Tibial nerve (tissue), 4 donors: ENCODE data around the gene SCYL2. TPM values are rescaled to one million over a fixed set of nuclear protein-coding genes. Genes with fewer than 3 reads are reported as not detected.

Source experiments
- DNase-seq, 2 donors: peaks; one replicate each; pipeline ENCODE4 v3.0.0-alpha.2; 2019; ENCODE audit warnings: low spot score in 2 of 2
- H3K27ac ChIP-seq, 4 donors: fragments of 200-600 bp; sonication (generic) in 3 of 4; one replicate each; pipeline ENCODE4 v1.5.1; 2017 to 2019; ENCODE audit warnings: mild to moderate bottlenecking in 1 of 4
- H3K27me3 ChIP-seq, 2 donors: fragments of 200-600 bp; sonication (generic) in 1 of 2; one replicate each; pipeline versions ENCODE4 v1.5.1 to v1.6.0; 2017 to 2019
- H3K36me3 ChIP-seq, 3 donors: fragments of 200-600 bp; sonication (generic); one replicate each; pipeline ENCODE4 v1.5.1; 2018 to 2019
- H3K4me1 ChIP-seq, 4 donors: fragments of 200-600 bp; sonication (generic) in 3 of 4; one replicate each; pipeline ENCODE4 v1.5.1; 2017 to 2019
- H3K4me3 ChIP-seq, 4 donors: fragments of 200-600 bp; sonication (generic) in 3 of 4; one replicate each; pipeline ENCODE4 v1.5.1; 2017 to 2019; ENCODE audit warnings: mild to moderate bottlenecking in 1 of 4, moderate library complexity in 1 of 4
- H3K9me3 ChIP-seq, 4 donors: fragments of 200-600 bp; sonication (generic) in 3 of 4; one replicate each; pipeline ENCODE4 v1.5.1; 2017 to 2019
- EP300 ChIP-seq, 2 donors: sonication (generic); formaldehyde crosslinking; IDR thresholded peaks; one replicate each; pipeline ENCODE4 v1.6.1; 2017; ENCODE audit warnings: antibody characterized with exemption in 2 of 2, mild to moderate bottlenecking in 1 of 2
- POLR2A ChIP-seq, 2 donors: fragments of 450-650 bp; IDR thresholded peaks; one replicate each; pipeline ENCODE4 v1.6.1; 2017; ENCODE audit warnings: antibody characterized with exemption in 2 of 2, mild to moderate bottlenecking in 2 of 2, moderate library complexity in 2 of 2
- WGBS, 2 donors: methylation state at CpG; one replicate each; pipeline ENCODE4 v1.1.5; 2018; 5-methylcytosine and 5-hydroxymethylcytosine counted together
- total RNA-seq, 4 donors: library from RNA; depleted of rRNA; stranded (reverse); fragments of >200 nt; gene quantifications; one replicate each; pipeline ENCODE4 v1.1.0, GENCODE V29; 2016
- TF ChIP-seq, protein P1 (sequence below), 5 experiments: fragments of 200-600 bp in 3 of 5; fragments of 450-650 bp in 2 of 5; sonication (generic) in 3 of 5; IDR thresholded peaks; one replicate each; pipeline ENCODE4 v1.5.1; 2016 to 2019; ENCODE audit warnings: antibody characterized with exemption in 5 of 5, mild to moderate bottlenecking in 3 of 5, moderate library complexity in 2 of 5

Gene SCYL2
- total RNA-seq, 4 donors from 2014 or later: 37.5 to 70.1 (median 54.6) TPM

DNA sequence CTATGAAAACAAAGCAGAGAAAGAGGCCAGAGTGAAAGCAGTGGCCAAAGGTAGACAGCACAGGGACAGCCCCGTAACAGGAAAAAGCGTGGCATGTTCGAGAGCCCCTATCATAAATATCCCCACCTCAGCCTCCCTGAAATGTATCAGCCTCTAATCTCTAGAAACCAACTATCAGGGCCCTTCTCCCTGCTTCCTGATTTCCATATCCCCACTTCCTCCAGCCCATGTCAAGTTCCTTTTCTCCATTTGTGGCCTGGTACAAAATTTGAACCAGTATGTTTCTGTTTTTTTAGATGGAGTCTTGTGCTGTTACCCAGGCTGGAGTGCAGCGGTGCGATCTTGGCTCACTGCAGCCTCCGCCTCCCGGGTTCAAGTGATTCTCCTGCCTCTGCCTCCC is 17.0 kb upstream of the SCYL2 start:
- no peak for DNase-seq

DNA sequence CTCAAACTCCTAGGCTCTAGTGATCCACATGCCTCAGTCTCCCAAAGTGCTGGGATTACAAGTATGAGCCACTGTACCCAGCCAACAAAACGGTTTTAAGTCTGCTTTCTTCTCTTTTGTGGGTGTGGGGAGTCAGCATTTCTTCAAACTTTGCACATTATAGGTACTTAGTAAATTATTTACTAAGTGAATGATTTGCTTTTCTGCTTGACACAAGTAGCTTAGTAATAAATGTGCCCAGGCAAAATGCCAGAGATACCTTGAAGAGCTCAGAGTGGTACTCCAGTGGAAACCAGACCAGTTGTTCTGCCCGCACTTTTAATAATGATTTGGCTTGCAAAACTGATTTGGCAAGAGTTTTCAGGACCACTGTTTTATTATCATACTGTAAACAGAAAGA is 15.1 kb upstream of the SCYL2 start:
- H3K27me3 ChIP-seq: no peaks in the 10 kb centered on the region
- no peak overlapping the region for H3K27ac ChIP-seq
- no peak for DNase-seq
- H3K36me3 ChIP-seq: no peaks in the 10 kb centered on the region
- no peak for TF ChIP-seq EP300 (IDR thresholded peaks at IDR 0.05)
- TF ChIP-seq, protein P1, sequence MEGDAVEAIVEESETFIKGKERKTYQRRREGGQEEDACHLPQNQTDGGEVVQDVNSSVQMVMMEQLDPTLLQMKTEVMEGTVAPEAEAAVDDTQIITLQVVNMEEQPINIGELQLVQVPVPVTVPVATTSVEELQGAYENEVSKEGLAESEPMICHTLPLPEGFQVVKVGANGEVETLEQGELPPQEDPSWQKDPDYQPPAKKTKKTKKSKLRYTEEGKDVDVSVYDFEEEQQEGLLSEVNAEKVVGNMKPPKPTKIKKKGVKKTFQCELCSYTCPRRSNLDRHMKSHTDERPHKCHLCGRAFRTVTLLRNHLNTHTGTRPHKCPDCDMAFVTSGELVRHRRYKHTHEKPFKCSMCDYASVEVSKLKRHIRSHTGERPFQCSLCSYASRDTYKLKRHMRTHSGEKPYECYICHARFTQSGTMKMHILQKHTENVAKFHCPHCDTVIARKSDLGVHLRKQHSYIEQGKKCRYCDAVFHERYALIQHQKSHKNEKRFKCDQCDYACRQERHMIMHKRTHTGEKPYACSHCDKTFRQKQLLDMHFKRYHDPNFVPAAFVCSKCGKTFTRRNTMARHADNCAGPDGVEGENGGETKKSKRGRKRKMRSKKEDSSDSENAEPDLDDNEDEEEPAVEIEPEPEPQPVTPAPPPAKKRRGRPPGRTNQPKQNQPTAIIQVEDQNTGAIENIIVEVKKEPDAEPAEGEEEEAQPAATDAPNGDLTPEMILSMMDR (IDR thresholded peaks at IDR 0.05): no peak
- TF ChIP-seq POLR2A (IDR thresholded peaks at IDR 0.05): no peak
- H3K4me1 ChIP-seq: no peaks in the 10 kb centered on the region
- no peak overlapping the region for H3K4me3 ChIP-seq
- no peaks in the 10 kb centered on the region for H3K9me3 ChIP-seq
- 78 to 91% methylated on average over 2 of the region's 2 CpGs for WGBS, 2 donors

More for the DNA sequence above, 17.0 kb upstream of the SCYL2 start:
- Histone ChIP-seq H3K36me3 (no peaks in the 10 kb centered on the region), H3K9me3 (no peaks in the 10 kb centered on the region), H3K27ac (no peak overlapping the region), H3K4me1 (no peaks in the 10 kb centered on the region), H3K27me3 (no peaks in the 10 kb centered on the region), H3K4me3 (no peak overlapping the region)
- no peak for TF ChIP-seq POLR2A (IDR thresholded peaks at IDR 0.05)
- TF ChIP-seq, protein P1 (IDR thresholded peaks at IDR 0.05): no peak
- TF ChIP-seq EP300 (IDR thresholded peaks at IDR 0.05): no peak
- WGBS, 2 donors: 92 to 93% methylated on average over 7 of the region's 7 CpGs

DNA sequence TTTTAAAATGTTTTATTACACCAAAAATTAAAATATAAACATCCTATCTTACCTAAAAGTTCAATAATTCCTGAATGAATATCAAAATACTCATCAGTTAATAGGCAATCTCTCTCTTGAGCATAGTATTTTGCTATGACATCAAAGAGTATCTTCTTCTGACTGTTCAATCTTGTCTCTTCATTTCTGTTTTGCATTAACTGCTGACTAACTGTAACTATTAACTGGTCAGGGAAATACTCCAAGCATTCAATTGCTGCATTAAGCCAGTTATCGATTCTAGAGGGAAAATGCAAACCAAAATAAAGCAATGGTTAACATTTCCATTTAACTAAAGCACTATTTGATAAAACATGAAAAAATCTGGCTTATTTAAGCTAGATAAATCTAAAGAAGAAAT is 13.5 kb upstream of the SCYL2 start:
- no peak for DNase-seq
- H3K27ac ChIP-seq: no peak overlapping the region
- no peaks in the 10 kb centered on the region for H3K27me3 ChIP-seq
- WGBS, 2 donors: 96 to 97% methylated on average over 1 of the region's 1 CpG
- H3K4me1 ChIP-seq: no peaks in the 10 kb centered on the region
- no peaks in the 10 kb centered on the region for H3K9me3 ChIP-seq
- TF ChIP-seq, protein P1 (IDR thresholded peaks at IDR 0.05): no peak
- H3K4me3 ChIP-seq: no peak overlapping the region
- H3K36me3 ChIP-seq: no peaks in the 10 kb centered on the region

DNA sequence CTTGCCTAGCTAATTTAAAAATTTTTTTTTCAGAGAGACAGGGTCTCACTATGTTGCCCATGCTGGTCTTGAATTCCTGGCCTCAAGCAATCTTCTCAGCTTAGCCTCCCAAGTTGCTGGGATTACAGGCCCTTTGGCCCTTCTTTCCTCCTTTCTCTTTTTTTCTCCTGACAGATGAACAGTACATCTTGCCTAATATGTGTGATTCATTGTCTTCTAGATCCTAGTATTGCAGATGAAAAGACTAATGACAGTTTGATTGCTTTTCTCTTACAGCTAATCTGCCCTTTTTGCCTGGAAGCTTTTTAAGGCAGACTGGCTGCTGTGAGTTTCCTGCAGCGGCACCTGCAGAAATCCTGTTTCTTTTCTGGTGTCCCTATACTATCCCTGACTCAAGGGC is 12.1 kb upstream of the SCYL2 start:
- 83 to 85% methylated on average over 1 of the region's 1 CpG for WGBS, 2 donors
- Histone ChIP-seq H3K4me3 (no peak overlapping the region), H3K27me3 (no peaks in the 10 kb centered on the region), H3K9me3 (no peaks in the 10 kb centered on the region), H3K36me3 (no peaks in the 10 kb centered on the region), H3K27ac (no peak overlapping the region), H3K4me1 (no peaks in the 10 kb centered on the region)
- TF ChIP-seq, protein P1 (IDR thresholded peaks at IDR 0.05): no peak
- TF ChIP-seq POLR2A (IDR thresholded peaks at IDR 0.05): no peak
- no peak for TF ChIP-seq EP300 (IDR thresholded peaks at IDR 0.05)
- no peak for DNase-seq

DNA sequence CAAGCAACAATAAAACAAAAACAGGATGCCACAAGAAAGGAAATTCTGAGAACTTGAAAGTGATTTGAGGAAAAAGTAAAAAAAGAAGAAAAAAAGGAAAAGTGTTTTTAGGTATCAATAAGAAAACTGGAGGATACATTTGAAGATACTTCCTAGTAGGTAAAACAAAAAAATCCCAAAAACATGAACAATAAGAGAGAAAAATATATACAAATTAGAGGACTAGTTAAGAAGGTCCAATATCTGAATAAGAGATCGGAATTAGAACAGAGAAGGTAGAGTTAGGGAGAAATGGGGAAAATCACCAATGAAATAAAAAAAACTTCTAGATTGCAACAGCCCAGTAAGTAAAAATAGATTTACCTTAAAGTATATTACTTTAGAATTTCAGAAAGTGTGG is 8.8 kb upstream of the SCYL2 start:
- H3K36me3 ChIP-seq: no peaks in the 10 kb centered on the region
- H3K4me1 ChIP-seq: no peaks in the 10 kb centered on the region
- H3K4me3 ChIP-seq: no peak overlapping the region
- TF ChIP-seq, protein P1 (IDR thresholded peaks at IDR 0.05): no peak
- TF ChIP-seq POLR2A (IDR thresholded peaks at IDR 0.05): no peak
- TF ChIP-seq EP300 (IDR thresholded peaks at IDR 0.05): no peak
- no peak overlapping the region for H3K27ac ChIP-seq
- no peaks in the 10 kb centered on the region for H3K9me3 ChIP-seq
- H3K27me3 ChIP-seq: no peaks in the 10 kb centered on the region
- DNase-seq: no peak
- 100% methylated on average over 1 of the region's 1 CpG for WGBS, 2 donors
